HepG2 (cell line): ENCODE data around the gene SIRPB2. TPM values are rescaled to one million over a fixed set of nuclear protein-coding genes. Genes with fewer than 3 reads are reported as not detected.
A peak's percentile ranks its signal among the peaks of the same experiment; 100 is the strongest.

Experiments
- ATAC-seq: fragments of 200-7000 bp; cut with Tn5 transposase; 3 replicates; pipeline ENCODE4 v1.9.1; 2020; ENCODE audit warnings: mild to moderate bottlenecking, moderate library complexity
- BruUV-seq: library from RNA; stranded (reverse); fragments of 400-500 nt; replicated peaks from 2 replicates; lab custom pipeline; 2021; lab: Mats Ljungman, UMichigan
- CTCF ChIA-PET: fragments of 300-600 bp; formaldehyde crosslinking; extraction: SDS; loops from one replicate; lab custom pipeline; 2021; ENCODE audit warnings: low total read pairs, inconsistent platforms, low intra/inter-chr PET ratio; lab: Yijun Ruan, JAX
- POLR2A ChIA-PET: fragments of 350-600 bp; sonication (Branson Sonifier 250); formaldehyde crosslinking; loops from one replicate; lab custom pipeline; 2020; ENCODE audit warnings: antibody characterized with exemption, inconsistent platforms; lab: Yijun Ruan, JAX
- DNase-seq: peaks from one replicate; pipeline ENCODE4 v3.0.0-alpha.2; 2015; ENCODE audit warnings: low spot score
- FAIRE-seq: peaks from 3 replicates; lab custom pipeline; 2011; peaks lifted over from hg19 to GRCh38; lab: Jason Lieb, UNC
- H2AFZ ChIP-seq: one replicate; pipeline ENCODE4 v1.6.1; 2011; ENCODE audit warnings: low read length, inconsistent platforms
- H3K27ac ChIP-seq: fragments of 300-600 bp; 3 replicates; pipeline ENCODE4 v1.8.0; 2011; ENCODE audit warnings: mixed run types, mild to moderate bottlenecking, mixed read lengths, low read length, inconsistent platforms; ENCODE audit not compliant: insufficient read depth; ENCODE audit errors: extremely low read length
- H3K27me3 ChIP-seq, 2 experiments: fragments of 200-600 bp in 1 of 2; 2 replicates in 1 of 2; 3 replicates in 1 of 2; pipeline versions ENCODE4 v1.6.0 to v1.8.0; 2011; ENCODE audit warnings: low read length in 2 of 2, mild to moderate bottlenecking in 2 of 2, moderate library complexity in 2 of 2, inconsistent platforms in 1 of 2; ENCODE audit not compliant: insufficient read depth in 2 of 2, control insufficient read depth in 1 of 2
- H3K36me3 ChIP-seq, 2 experiments: fragments of 200-600 bp in 1 of 2; replicated peaks in 1 of 2; 2 replicates in 1 of 2; 3 replicates in 1 of 2; pipeline versions ENCODE4 v1.5.1 to v1.8.0; 2011; ENCODE audit warnings: low read length in 2 of 2, inconsistent platforms in 1 of 2; ENCODE audit not compliant: insufficient read depth in 2 of 2, control insufficient read depth in 1 of 2
- H3K4me1 ChIP-seq: 2 replicates; pipeline ENCODE4 v1.5.1; 2012; ENCODE audit warnings: low read length, inconsistent platforms; ENCODE audit not compliant: insufficient read depth
- H3K4me2 ChIP-seq: 2 replicates; pipeline ENCODE4 v1.6.0; 2011; ENCODE audit warnings: low read depth, low read length, inconsistent platforms
- H3K4me3 ChIP-seq, 3 experiments: fragments of 200-600 bp in 1 of 3; sonication (generic), shearing (Covaris generic) in 1 of 3; replicated peaks in 1 of 3; 2 replicates each; pipeline ENCODE4 v1.5.1; 2011 to 2016; ENCODE audit warnings: low read length in 3 of 3, inconsistent platforms in 2 of 3, low read depth in 2 of 3, mild to moderate bottlenecking in 2 of 3, control low read depth in 1 of 3, mixed read lengths in 1 of 3; ENCODE audit not compliant: insufficient read depth in 1 of 3
- H3K79me2 ChIP-seq: one replicate; pipeline ENCODE4 v1.6.1; 2011; ENCODE audit warnings: low read length, inconsistent platforms; ENCODE audit not compliant: insufficient read depth
- H3K9ac ChIP-seq: 2 replicates; pipeline ENCODE4 v1.6.0; 2011; ENCODE audit warnings: mild to moderate bottlenecking, low read depth, low read length, inconsistent platforms; ENCODE audit not compliant: insufficient read depth
- H3K9me3 ChIP-seq: 2 replicates; pipeline ENCODE4 v1.5.1; 2012; ENCODE audit warnings: mild to moderate bottlenecking, low read length
- H4K20me1 ChIP-seq: 2 replicates; pipeline ENCODE4 v1.6.0; 2011; ENCODE audit warnings: inconsistent platforms, mild to moderate bottlenecking, low read length, moderate library complexity; ENCODE audit not compliant: insufficient read depth
- ARNTL ChIP-seq: sonication (generic); formaldehyde crosslinking; IDR thresholded peaks from 2 replicates; pipeline ENCODE4 v1.4.0; 2020; ENCODE audit warnings: mild to moderate bottlenecking, missing genetic modification reagents
- MBD4 ChIP-seq: IDR thresholded peaks from 2 replicates; pipeline ENCODE4 v1.6.1; 2012; ENCODE audit warnings: low read length, inconsistent platforms, borderline replicate concordance
- RBM22 ChIP-seq: fragments of 200-400 bp; formaldehyde crosslinking; optimal IDR thresholded peaks from 2 replicates; pipeline ENCODE3; 2017; ENCODE audit warnings: mild to moderate bottlenecking, low read length, moderate library complexity
- SMAD1 ChIP-seq: sonication (generic); formaldehyde crosslinking; IDR thresholded peaks from 2 replicates; pipeline ENCODE4 v1.4.0; 2020; ENCODE audit warnings: missing genetic modification reagents, low read depth, mild to moderate bottlenecking, borderline replicate concordance
- SMAD9 ChIP-seq: sonication (generic); formaldehyde crosslinking; IDR thresholded peaks from 2 replicates; pipeline ENCODE4 v1.5.1; 2020; ENCODE audit warnings: mild to moderate bottlenecking, missing genetic modification reagents
- SYNCRIP ChIP-seq: fragments of 200-400 bp; formaldehyde crosslinking; IDR thresholded peaks from 2 replicates; pipeline ENCODE4 v1.6.1; 2018; ENCODE audit warnings: mild to moderate bottlenecking, low read depth, low read length; ENCODE audit not compliant: insufficient read depth
- ZBTB7A ChIP-seq: sonication (generic); formaldehyde crosslinking; IDR thresholded peaks from 2 replicates; pipeline ENCODE4 v1.8.0; 2022; ENCODE audit warnings: mild to moderate bottlenecking, missing genetic modification reagents
- ZFP36 ChIP-seq: fragments of 150-350 bp; IDR thresholded peaks from 2 replicates; pipeline ENCODE4 v1.6.1; 2018; ENCODE audit warnings: borderline replicate concordance, low read length, low read depth; ENCODE audit not compliant: partially characterized antibody
- ZNF251 ChIP-seq: sonication (generic); formaldehyde crosslinking; IDR thresholded peaks from 2 replicates; pipeline ENCODE4 v1.9.0; 2021; ENCODE audit warnings: mild to moderate bottlenecking, missing genetic modification reagents
- ZNF460 ChIP-seq: sonication (generic); formaldehyde crosslinking; IDR thresholded peaks from 2 replicates; pipeline ENCODE4 v1.5.1; 2020; ENCODE audit warnings: missing genetic modification reagents, mild to moderate bottlenecking, borderline replicate concordance
- ZNF530 ChIP-seq: sonication (generic); formaldehyde crosslinking; IDR thresholded peaks from 2 replicates; pipeline ENCODE4 v1.5.0; 2020; ENCODE audit warnings: low read depth, mild to moderate bottlenecking, missing genetic modification reagents
- ZNF598 ChIP-seq: sonication (generic); formaldehyde crosslinking; IDR thresholded peaks from 2 replicates; pipeline ENCODE4 v1.5.1; 2020; ENCODE audit warnings: mild to moderate bottlenecking, missing genetic modification reagents, borderline replicate concordance
- ZNF629 ChIP-seq: sonication (generic); formaldehyde crosslinking; conservative IDR thresholded peaks from 2 replicates; pipeline ENCODE4 v1.5.0; 2020; ENCODE audit warnings: missing genetic modification reagents
- WGBS: methylation state at CpG from one replicate; pipeline ENCODE4 v1.1.6; 2017; ENCODE audit warnings: low lambda C conversion rate; 5-methylcytosine and 5-hydroxymethylcytosine counted together
- in situ Hi-C: cut with HindIII; loops from 2 replicates; pipeline ENCODE4 v1.10.0; 2017; ENCODE audit warnings: low pct_unique_long_range_greater_than_20kb; ENCODE audit not compliant: extremely low pct_ligation_motif_present
- intact Hi-C: fragments of 100-400 bp; cut with micrococcal nuclease; formaldehyde crosslinking; loops from one replicate; pipeline ENCODE4 v1.10.0; 2022; ENCODE audit not compliant: unreplicated experiment
- polyA plus RNA-seq, 8 experiments: library from polyadenylated mRNA; depleted of rRNA in 3 of 8; stranded (reverse) in 7 of 8; unstranded in 1 of 8; fragments of >200 nt; fragmentation: Illumina TruSeq in 4 of 8; extraction: Trizol in 4 of 8; gene quantifications; 2 replicates each; pipeline versions ENCODE4 v1.2.1 to v1.2.3, GENCODE V29; 2011 to 2016; ENCODE audit warnings: low read depth in 4 of 8, missing spikeins in 1 of 8, mixed read lengths in 1 of 8; ENCODE audit not compliant: insufficient read depth in 1 of 8
- total RNA-seq, 5 experiments: library from RNA; depleted of rRNA; stranded (reverse); fragments of >200 nt; fragmentation: Illumina TruSeq; extraction: Trizol; gene quantifications; 2 replicates each; pipeline ENCODE4 v1.2.3, GENCODE V29; 2016; ENCODE audit warnings: low read depth in 1 of 5
- TF ChIP-seq, protein P1 (sequence below): sonication (generic); formaldehyde crosslinking; IDR thresholded peaks from 2 replicates; pipeline ENCODE4 v1.4.0; 2020; ENCODE audit warnings: mild to moderate bottlenecking, missing genetic modification reagents
- TF ChIP-seq, protein P2 (sequence below): sonication (generic); formaldehyde crosslinking; IDR thresholded peaks from 2 replicates; pipeline ENCODE4 v1.8.0; 2022; ENCODE audit warnings: missing genetic modification reagents, mild to moderate bottlenecking, inconsistent platforms, borderline replicate concordance
- TF ChIP-seq, protein P3 (sequence below): IDR thresholded peaks from 2 replicates; pipeline ENCODE4 v1.6.1; 2012; ENCODE audit warnings: low read depth, low read length, improper control_type of control experiment
- TF ChIP-seq, protein P4 (sequence below): sonication (generic); formaldehyde crosslinking; IDR thresholded peaks from 2 replicates; pipeline ENCODE4 v1.9.0; 2021; ENCODE audit warnings: missing genetic modification reagents, borderline replicate concordance

Gene SIRPB2
- total and polyA plus RNA-seq, 2 of the 13 experiments (the other 11 are each of a cell fraction or from before 2014, with no cell fraction given), result not detected

DNA sequence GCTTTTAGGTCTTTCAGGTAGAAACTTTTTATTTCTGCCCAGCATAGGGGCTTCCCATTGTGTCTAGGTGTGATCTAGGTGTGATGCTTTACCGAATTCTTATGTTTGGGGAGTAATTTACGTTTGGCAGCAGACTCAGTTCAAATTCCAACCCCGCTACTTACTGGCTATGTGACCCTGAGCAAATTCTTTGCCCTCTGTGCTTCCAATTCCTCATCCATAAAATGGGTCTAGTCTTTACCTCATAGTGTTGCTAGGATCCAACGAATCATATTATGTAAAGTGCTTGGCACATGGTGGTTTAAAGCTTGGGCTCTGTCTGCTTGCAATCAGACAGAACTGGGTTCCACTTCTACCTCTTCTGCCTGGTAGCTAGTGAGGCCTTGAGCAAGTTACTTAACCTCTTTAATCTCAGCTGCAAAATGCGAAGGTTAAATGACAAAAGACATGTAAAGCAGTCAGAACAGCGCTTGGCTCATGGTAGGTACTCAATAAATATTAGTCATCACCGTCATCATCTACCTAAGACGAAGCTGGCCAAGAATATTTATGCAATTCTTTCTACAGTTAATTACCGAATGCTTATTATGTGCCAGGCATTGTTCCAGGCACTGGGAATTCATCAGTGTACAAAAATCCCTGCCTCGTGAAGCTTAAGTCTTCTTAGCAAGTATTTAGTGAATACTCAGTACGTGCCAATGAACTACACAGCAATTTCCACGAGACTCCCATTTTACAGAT, 25.6 kb downstream of the SIRPB2 start:
- ChIA-PET CTCF (interaction anchor here (0.8 to 2.5 kb wide), 3 partner anchors 38 to 153 kb away, joined by 3 to 9 read pairs (median 3); no protein-coding TSS in a partner anchor), POLR2A (interaction anchor here (0.9 to 3.3 kb wide), 4 partner anchors 72 to 144 kb away, joined by 3 to 32 read pairs (median 6); partner anchors contain the start of gene FKBP1A)
- 30% methylated on average over 12 of the region's 12 CpGs for WGBS
- intact Hi-C loops, result loop anchor here (1.0 to 2.0 kb wide), 2 partner anchors 38 to 73 kb away; partner anchors contain the start of gene FKBP1A
- DNase-seq (no peak), ATAC-seq (no peak), FAIRE-seq (no peak)
- Histone ChIP-seq H2AFZ (no peak overlapping the region), H3K27ac (peak overlapping the region; percentile 80), H3K79me2 (peaks cover 53% of the 10 kb centered on the region), H3K36me3 (peaks cover 22 to 34% of the 10 kb centered on the region in 2 experiments), H3K9ac (peak overlapping the region; percentile 96), H3K9me3 (no peaks in the 10 kb centered on the region), H3K4me3 (peak overlapping the region; percentile 85 to 99 (median 98)), H3K4me1 (peaks cover 64% of the 10 kb centered on the region), H4K20me1 (peaks cover 16% of the 10 kb centered on the region), H3K27me3 (no peaks in the 10 kb centered on the region; a peak in 2 of 5 replicates), H3K4me2 (peak overlapping the region; percentile 96)
- in situ Hi-C loops, result no loop called here
- BruUV-seq, result TSS peak; percentile 51
- TF ChIP-seq SMAD9 (CRISPR knock-in tag), result no peak
- no peak for TF ChIP-seq SYNCRIP
- TF ChIP-seq, protein P1, sequence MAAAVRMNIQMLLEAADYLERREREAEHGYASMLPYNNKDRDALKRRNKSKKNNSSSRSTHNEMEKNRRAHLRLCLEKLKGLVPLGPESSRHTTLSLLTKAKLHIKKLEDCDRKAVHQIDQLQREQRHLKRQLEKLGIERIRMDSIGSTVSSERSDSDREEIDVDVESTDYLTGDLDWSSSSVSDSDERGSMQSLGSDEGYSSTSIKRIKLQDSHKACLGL (CRISPR knock-in tag), result no peak
- no peak for TF ChIP-seq ARNTL (CRISPR knock-in tag)
- no peak for TF ChIP-seq ZNF460 (CRISPR knock-in tag)
- TF ChIP-seq ZNF530 (CRISPR knock-in tag), result no peak
- no peak for TF ChIP-seq MBD4
- TF ChIP-seq ZFP36, result no peak
- TF ChIP-seq RBM22, result peak; percentile 15
- no peak for TF ChIP-seq SMAD1 (CRISPR knock-in tag)
- TF ChIP-seq, protein P2, sequence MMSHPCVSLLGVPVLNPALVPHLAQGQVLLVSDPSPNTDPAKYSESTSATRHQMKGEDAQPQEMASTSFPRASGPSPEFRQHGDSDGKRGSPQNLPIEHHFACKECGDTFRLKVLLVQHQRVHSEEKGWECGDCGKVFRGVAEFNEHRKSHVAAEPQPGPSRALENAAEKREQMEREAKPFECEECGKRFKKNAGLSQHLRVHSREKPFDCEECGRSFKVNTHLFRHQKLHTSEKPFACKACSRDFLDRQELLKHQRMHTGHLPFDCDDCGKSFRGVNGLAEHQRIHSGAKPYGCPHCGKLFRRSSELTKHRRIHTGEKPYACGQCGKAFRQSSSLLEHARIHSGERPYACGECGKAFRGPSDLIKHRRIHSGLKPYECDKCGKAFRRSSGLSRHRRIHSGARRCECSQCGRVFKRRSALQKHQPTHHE (CRISPR knock-in tag), result no peak
- TF ChIP-seq ZNF598 (CRISPR knock-in tag), result no peak
- peak; percentile 92 for TF ChIP-seq ZNF629
- TF ChIP-seq, protein P3, sequence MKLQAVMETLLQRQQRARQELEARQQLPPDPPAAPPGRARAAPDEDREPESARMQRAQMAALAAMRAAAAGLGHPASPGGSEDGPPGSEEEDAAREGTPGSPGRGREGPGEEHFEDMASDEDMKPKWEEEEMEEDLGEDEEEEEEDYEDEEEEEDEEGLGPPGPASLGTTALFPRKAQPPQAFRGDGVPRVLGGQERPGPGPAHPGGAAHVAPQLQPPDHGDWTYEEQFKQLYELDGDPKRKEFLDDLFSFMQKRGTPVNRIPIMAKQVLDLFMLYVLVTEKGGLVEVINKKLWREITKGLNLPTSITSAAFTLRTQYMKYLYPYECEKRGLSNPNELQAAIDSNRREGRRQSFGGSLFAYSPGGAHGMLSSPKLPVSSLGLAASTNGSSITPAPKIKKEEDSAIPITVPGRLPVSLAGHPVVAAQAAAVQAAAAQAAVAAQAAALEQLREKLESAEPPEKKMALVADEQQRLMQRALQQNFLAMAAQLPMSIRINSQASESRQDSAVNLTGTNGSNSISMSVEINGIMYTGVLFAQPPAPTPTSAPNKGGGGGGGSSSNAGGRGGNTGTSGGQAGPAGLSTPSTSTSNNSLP, result no peak
- TF ChIP-seq, protein P4, sequence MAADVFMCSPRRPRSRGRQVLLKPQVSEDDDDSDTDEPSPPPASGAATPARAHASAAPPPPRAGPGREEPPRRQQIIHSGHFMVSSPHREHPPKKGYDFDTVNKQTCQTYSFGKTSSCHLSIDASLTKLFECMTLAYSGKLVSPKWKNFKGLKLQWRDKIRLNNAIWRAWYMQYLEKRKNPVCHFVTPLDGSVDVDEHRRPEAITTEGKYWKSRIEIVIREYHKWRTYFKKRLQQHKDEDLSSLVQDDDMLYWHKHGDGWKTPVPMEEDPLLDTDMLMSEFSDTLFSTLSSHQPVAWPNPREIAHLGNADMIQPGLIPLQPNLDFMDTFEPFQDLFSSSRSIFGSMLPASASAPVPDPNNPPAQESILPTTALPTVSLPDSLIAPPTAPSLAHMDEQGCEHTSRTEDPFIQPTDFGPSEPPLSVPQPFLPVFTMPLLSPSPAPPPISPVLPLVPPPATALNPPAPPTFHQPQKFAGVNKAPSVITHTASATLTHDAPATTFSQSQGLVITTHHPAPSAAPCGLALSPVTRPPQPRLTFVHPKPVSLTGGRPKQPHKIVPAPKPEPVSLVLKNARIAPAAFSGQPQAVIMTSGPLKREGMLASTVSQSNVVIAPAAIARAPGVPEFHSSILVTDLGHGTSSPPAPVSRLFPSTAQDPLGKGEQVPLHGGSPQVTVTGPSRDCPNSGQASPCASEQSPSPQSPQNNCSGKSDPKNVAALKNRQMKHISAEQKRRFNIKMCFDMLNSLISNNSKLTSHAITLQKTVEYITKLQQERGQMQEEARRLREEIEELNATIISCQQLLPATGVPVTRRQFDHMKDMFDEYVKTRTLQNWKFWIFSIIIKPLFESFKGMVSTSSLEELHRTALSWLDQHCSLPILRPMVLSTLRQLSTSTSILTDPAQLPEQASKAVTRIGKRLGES (CRISPR knock-in tag), result no peak
- no peak for TF ChIP-seq ZNF251 (CRISPR knock-in tag)
- 0 out of 2 replicates have a peak, but pooled peaks have one; percentile 41 for TF ChIP-seq ZBTB7A (CRISPR knock-in tag)
